Neural progenitor cell (in vitro differentiated cells): ENCODE measurements around the gene TPST2. TPM values are rescaled to one million over a fixed set of nuclear protein-coding genes. Genes with fewer than 3 reads are reported as not detected.

Source experiments
- DNase-seq: peaks from one replicate; pipeline ENCODE4 v3.0.0-alpha.2; 2016; ENCODE audit warnings: low spot score
- H2AFZ ChIP-seq: fragments of 200-600 bp; sonication (generic); replicated peaks from 2 replicates; pipeline ENCODE4 v1.6.1; 2016; ENCODE audit warnings: antibody characterized with exemption
- H3F3A ChIP-seq: fragments of 200-600 bp; sonication (generic); 2 replicates; pipeline ENCODE4 v1.6.1; 2016; ENCODE audit warnings: antibody characterized with exemption, low read depth
- H3K27ac ChIP-seq: fragments of 200-600 bp; sonication (generic); 2 replicates; pipeline ENCODE4 v1.5.1; 2016; ENCODE audit warnings: mild to moderate bottlenecking
- H3K27me3 ChIP-seq: fragments of 200-600 bp; sonication (generic); 2 replicates; pipeline ENCODE4 v1.6.1; 2016; ENCODE audit warnings: mild to moderate bottlenecking, moderate library complexity
- H3K36me3 ChIP-seq: fragments of 200-600 bp; sonication (generic); 2 replicates; pipeline ENCODE4 v1.5.1; 2016
- H3K4me1 ChIP-seq: fragments of 200-600 bp; sonication (generic); 2 replicates; pipeline ENCODE4 v1.6.1; 2016; ENCODE audit warnings: mixed run types
- H3K4me2 ChIP-seq: fragments of 200-600 bp; sonication (generic); 2 replicates; pipeline ENCODE4 v1.6.1; 2016
- H3K4me3 ChIP-seq: fragments of 200-600 bp; sonication (generic); 2 replicates; pipeline ENCODE4 v1.5.1; 2016
- H3K79me2 ChIP-seq: fragments of 200-600 bp; sonication (generic); 2 replicates; pipeline ENCODE4 v1.6.1; 2016; ENCODE audit warnings: low read depth
- H3K9ac ChIP-seq: fragments of 200-600 bp; sonication (generic); 2 replicates; pipeline ENCODE4 v1.6.1; 2016
- H3K9me3 ChIP-seq: fragments of 200-600 bp; sonication (generic); 2 replicates; pipeline ENCODE4 v1.5.1; 2016; ENCODE audit warnings: low read depth
- H4K20me1 ChIP-seq: fragments of 200-600 bp; sonication (generic); 2 replicates; pipeline ENCODE4 v1.6.1; 2016; ENCODE audit warnings: low read depth
- H3K27ac Mint-ChIP-seq: 3 replicates; pipeline ENCODE4 v1.8.0; 2021; ENCODE audit warnings: mixed read lengths
- H3K27me3 Mint-ChIP-seq: 2 replicates; pipeline ENCODE4 v1.8.0; 2022; ENCODE audit warnings: low read depth, mild to moderate bottlenecking, inconsistent platforms, moderate library complexity, mixed read lengths; ENCODE audit not compliant: insufficient read depth
- H3K36me3 Mint-ChIP-seq: 3 replicates; pipeline ENCODE4 v1.8.0; 2021; ENCODE audit warnings: mixed read lengths
- H3K4me1 Mint-ChIP-seq: 3 replicates; pipeline ENCODE4 v1.8.0; 2021; ENCODE audit warnings: mixed read lengths
- H3K4me3 Mint-ChIP-seq: 3 replicates; pipeline ENCODE4 v1.8.0; 2021; ENCODE audit warnings: mild to moderate bottlenecking, moderate library complexity, mixed read lengths
- H3K9me3 Mint-ChIP-seq: 3 replicates; pipeline ENCODE4 v1.8.0; 2020; ENCODE audit warnings: mixed read lengths
- CTCF ChIP-seq: fragments of 200-600 bp; sonication (generic); IDR thresholded peaks from 2 replicates; pipeline ENCODE4 v1.5.1; 2017; ENCODE audit warnings: antibody characterized with exemption, mild to moderate bottlenecking
- EZH2 ChIP-seq: fragments of 200-600 bp; sonication (generic); IDR thresholded peaks from 2 replicates; pipeline ENCODE4 v1.6.1; 2017; ENCODE audit warnings: antibody characterized with exemption, mild to moderate bottlenecking, moderate library complexity
- EZH2phosphoT487 ChIP-seq: fragments of 200-600 bp; sonication (generic); IDR thresholded peaks from 2 replicates; pipeline ENCODE4 v1.6.1; 2017; ENCODE audit warnings: antibody characterized with exemption
- total RNA-seq: library from RNA; depleted of rRNA; stranded (reverse); fragments of >200 nt; gene quantifications from 2 replicates; pipeline ENCODE4 v1.2.3, GENCODE V29; 2015; ENCODE audit warnings: low replicate concordance

The TPST2 gene
- total RNA-seq, 1 donor from 2014 or later, result 31.7 TPM

- no peak overlapping the region for H3K4me2 ChIP-seq
- H3K36me3 Mint-ChIP-seq, result peaks cover 5% of the 10 kb centered on the region
Measured at GRCh38 chr22:26540119-26540518, 49.8 kb downstream of the TPST2 start.

GRCh38 chr22:26536762-26537134, 53.2 kb downstream of the TPST2 start:
- Histone ChIP-seq H4K20me1 (no peaks in the 10 kb centered on the region), H3K79me2 (no peaks in the 10 kb centered on the region), H3K4me3 (no peak overlapping the region), H3K27me3 (no peaks in the 10 kb centered on the region), H3K27ac (no peak overlapping the region), H3K4me2 (no peak overlapping the region), H2AFZ (no peak overlapping the region), H3K9ac (no peak overlapping the region), H3K9me3 (no peaks in the 10 kb centered on the region), H3F3A (no peaks in the 10 kb centered on the region), H3K4me1 (no peaks in the 10 kb centered on the region), H3K36me3 (no peaks in the 10 kb centered on the region)
- H3K9me3 Mint-ChIP-seq, result no peaks in the 10 kb centered on the region
- no peak for TF ChIP-seq CTCF
- no peak for TF ChIP-seq EZH2
- no peak for TF ChIP-seq EZH2phosphoT487
- no peak overlapping the region for H3K27ac Mint-ChIP-seq
- H3K36me3 Mint-ChIP-seq, result peaks cover 8% of the 10 kb centered on the region
- DNase-seq, result no peak
- H3K4me3 Mint-ChIP-seq, result no peak overlapping the region
- H3K27me3 Mint-ChIP-seq, result peaks cover 2% of the 10 kb centered on the region
- no peaks in the 10 kb centered on the region for H3K4me1 Mint-ChIP-seq

More at GRCh38 chr22:26540119-26540518, 49.8 kb downstream of the TPST2 start:
- no peak overlapping the region for H3K9ac ChIP-seq
- peaks cover 3% of the 10 kb centered on the region for H3K79me2 ChIP-seq
- DNase-seq, result no peak
- H3K4me3 ChIP-seq, result no peak overlapping the region
- no peaks in the 10 kb centered on the region for H3F3A ChIP-seq
- H3K27me3 ChIP-seq, result no peaks in the 10 kb centered on the region
- Mint-ChIP-seq H3K27ac (no peak overlapping the region), H3K9me3 (no peaks in the 10 kb centered on the region), H3K4me3 (no peak overlapping the region), H3K27me3 (no peaks in the 10 kb centered on the region), H3K4me1 (no peaks in the 10 kb centered on the region)
- no peak overlapping the region for H3K27ac ChIP-seq
- no peaks in the 10 kb centered on the region for H3K36me3 ChIP-seq
- TF ChIP-seq EZH2phosphoT487 (no peak), CTCF (no peak), EZH2 (no peak)
- no peak overlapping the region for H2AFZ ChIP-seq
- no peaks in the 10 kb centered on the region for H3K9me3 ChIP-seq
- H4K20me1 ChIP-seq, result peaks cover 8% of the 10 kb centered on the region
- no peaks in the 10 kb centered on the region for H3K4me1 ChIP-seq

GRCh38 chr22:26536056-26536761, 53.7 kb downstream of the TPST2 start:
- no peak overlapping the region for H2AFZ ChIP-seq
- H3K4me1 ChIP-seq, result no peaks in the 10 kb centered on the region
- no peaks in the 10 kb centered on the region for H3K27me3 ChIP-seq
- no peak for DNase-seq
- no peaks in the 10 kb centered on the region for H3K79me2 ChIP-seq
- Mint-ChIP-seq H3K4me3 (no peak overlapping the region), H3K27ac (no peak overlapping the region), H3K27me3 (peaks cover 2% of the 10 kb centered on the region), H3K36me3 (peaks cover 8% of the 10 kb centered on the region), H3K9me3 (no peaks in the 10 kb centered on the region), H3K4me1 (no peaks in the 10 kb centered on the region)
- no peaks in the 10 kb centered on the region for H3K9me3 ChIP-seq
- H3K9ac ChIP-seq, result no peak overlapping the region
- no peaks in the 10 kb centered on the region for H4K20me1 ChIP-seq
- no peak overlapping the region for H3K4me2 ChIP-seq
- H3F3A ChIP-seq, result no peaks in the 10 kb centered on the region
- no peak for TF ChIP-seq EZH2
- no peak for TF ChIP-seq CTCF
- TF ChIP-seq EZH2phosphoT487, result no peak
- no peak overlapping the region for H3K4me3 ChIP-seq
- no peaks in the 10 kb centered on the region for H3K36me3 ChIP-seq
- H3K27ac ChIP-seq, result no peak overlapping the region
